HG03521 (cell line): ENCODE measurements around the gene P2RY6.

Experiments used
- ATAC-seq: cut with Tn5 transposase; IDR thresholded peaks from one replicate; pipeline ENCODE4 v1.9.1; 2021; ENCODE audit warnings: mild to moderate bottlenecking, moderate library complexity; ENCODE audit not compliant: unreplicated experiment

P2RY6 gene

GRCh38 chr11:73236854-73237253 lies 35.3 kb upstream of the P2RY6 start:
- ATAC-seq: no peak

GRCh38 chr11:73237471-73238290 lies 34.5 kb upstream of the P2RY6 start:
- no peak for ATAC-seq

- ATAC-seq: no peak
These were observed 33.0 kb upstream of the P2RY6 start for GRCh38 chr11:73239111-73239521.

- no peak for ATAC-seq
These were observed 32.5 kb upstream of the P2RY6 start for GRCh38 chr11:73239571-73240189.

GRCh38 chr11:73240190-73240781 lies 31.9 kb upstream of the P2RY6 start:
- ATAC-seq: no peak

- no peak for ATAC-seq
These were observed 30.8 kb upstream of the P2RY6 start for GRCh38 chr11:73241300-73241699.

GRCh38 chr11:73242251-73243092 lies 29.7 kb upstream of the P2RY6 start:
- peak; percentile 63 for ATAC-seq

- ATAC-seq: no peak
These were observed 29.0 kb upstream of the P2RY6 start for GRCh38 chr11:73243093-73243485.

- ATAC-seq: no peak
These were observed 27.4 kb upstream of the P2RY6 start for GRCh38 chr11:73244589-73245240.

- no peak for ATAC-seq
These were observed 26.7 kb upstream of the P2RY6 start for GRCh38 chr11:73245461-73245860.

- no peak for ATAC-seq
These were observed 25.8 kb upstream of the P2RY6 start for GRCh38 chr11:73246303-73246702.

GRCh38 chr11:73248526-73249185 lies 23.5 kb upstream of the P2RY6 start:
- no peak for ATAC-seq

GRCh38 chr11:73249304-73249703 lies 22.8 kb upstream of the P2RY6 start:
- ATAC-seq: peak; percentile 43

- no peak for ATAC-seq
These were observed 22.0 kb upstream of the P2RY6 start for GRCh38 chr11:73249853-73250783.

- no peak for ATAC-seq
These were observed 19.5 kb upstream of the P2RY6 start for GRCh38 chr11:73252577-73253191.

- ATAC-seq: no peak
These were observed 14.6 kb upstream of the P2RY6 start for GRCh38 chr11:73257342-73258103.

- ATAC-seq: no peak
These were observed 13.8 kb upstream of the P2RY6 start for GRCh38 chr11:73258104-73259035.
